DND-41 (cell line): Measurements from ENCODE around the gene KRTAP1-4.

ENCODE experiments used
- ATAC-seq: fragments of 200-7000 bp; cut with Tn5 transposase; 3 replicates; pipeline ENCODE4 v1.9.1; 2021; ENCODE audit warnings: low read depth; ENCODE audit not compliant: insufficient read depth
- DNase-seq: peaks from one replicate; pipeline ENCODE4 v3.0.0-alpha.2; 2020
- H2AFZ ChIP-seq: 2 replicates; pipeline ENCODE4 v1.6.0; 2012; ENCODE audit warnings: low read depth, low read length
- H3K27ac ChIP-seq: 2 replicates; pipeline ENCODE4 v1.5.1; 2012; ENCODE audit warnings: low read length, inconsistent platforms
- H3K27me3 ChIP-seq: fragments of 200-600 bp; sonication (generic); 2 replicates; pipeline ENCODE4 v1.6.0; 2012; ENCODE audit warnings: low read length, mild to moderate bottlenecking, inconsistent platforms; ENCODE audit not compliant: insufficient read depth, poor library complexity
- H3K36me3 ChIP-seq: 2 replicates; pipeline ENCODE4 v1.5.1; 2012; ENCODE audit warnings: low read length, inconsistent platforms; ENCODE audit not compliant: insufficient read depth
- H3K4me1 ChIP-seq: 2 replicates; pipeline ENCODE4 v1.5.1; 2012; ENCODE audit warnings: mild to moderate bottlenecking, low read length; ENCODE audit not compliant: insufficient read depth
- H3K4me2 ChIP-seq: 2 replicates; pipeline ENCODE4 v1.6.0; 2012; ENCODE audit warnings: mild to moderate bottlenecking, moderate library complexity, low read length, inconsistent platforms; ENCODE audit not compliant: insufficient read depth
- H3K4me3 ChIP-seq, 2 experiments: fragments of 200-600 bp in 1 of 2; shearing (Covaris generic) in 1 of 2; 2 replicates each; pipeline ENCODE4 v1.5.1; 2012 to 2016; ENCODE audit warnings: inconsistent platforms in 2 of 2, low read length in 2 of 2, mild to moderate bottlenecking in 2 of 2, low read depth in 1 of 2, moderate library complexity in 1 of 2
- H3K79me2 ChIP-seq: 2 replicates; pipeline ENCODE4 v1.6.0; 2012; ENCODE audit warnings: low read length, inconsistent platforms; ENCODE audit not compliant: insufficient read depth
- H3K9ac ChIP-seq: 2 replicates; pipeline ENCODE4 v1.6.0; 2012; ENCODE audit warnings: low read depth, mild to moderate bottlenecking, inconsistent platforms, low read length, moderate library complexity
- H3K9me3 ChIP-seq: 2 replicates; pipeline ENCODE4 v1.5.1; 2012; ENCODE audit warnings: low read length, moderate library complexity, mild to moderate bottlenecking, inconsistent platforms; ENCODE audit not compliant: insufficient read depth, severe bottlenecking
- H4K20me1 ChIP-seq: 2 replicates; pipeline ENCODE4 v1.6.0; 2012; ENCODE audit warnings: low read length; ENCODE audit not compliant: insufficient read depth
- CTCF ChIP-seq: IDR thresholded peaks from 2 replicates; pipeline ENCODE4 v1.5.1; 2012; ENCODE audit warnings: borderline replicate concordance, low read length, moderate library complexity, mild to moderate bottlenecking; ENCODE audit not compliant: poor library complexity, severe bottlenecking; ENCODE audit errors: extremely low read depth
- EZH2 ChIP-seq: IDR thresholded peaks from 3 replicates; pipeline ENCODE4 v1.6.1; 2012; ENCODE audit warnings: borderline replicate concordance, low read depth, mild to moderate bottlenecking, moderate library complexity, low read length, inconsistent platforms; ENCODE audit not compliant: severe bottlenecking

Gene KRTAP1-4

GRCh38 chr17:41019415-41019814 is 10.6 kb downstream of the KRTAP1-4 start:
- ATAC-seq (no peak), DNase-seq (no peak)
- TF ChIP-seq EZH2: no peak
- TF ChIP-seq CTCF: no peak
- H4K20me1 ChIP-seq: no peaks in the 10 kb centered on the region
- H3K27me3 ChIP-seq: peaks cover 10% of the 10 kb centered on the region
- no peaks in the 10 kb centered on the region for H3K79me2 ChIP-seq
- H3K4me3 ChIP-seq: no peak overlapping the region
- H3K9me3 ChIP-seq: no peaks in the 10 kb centered on the region
- H3K9ac ChIP-seq: no peak overlapping the region
- H3K27ac ChIP-seq: no peak overlapping the region
- no peaks in the 10 kb centered on the region for H3K4me1 ChIP-seq
- H3K36me3 ChIP-seq: no peaks in the 10 kb centered on the region
- H3K4me2 ChIP-seq: no peak overlapping the region
- no peak overlapping the region for H2AFZ ChIP-seq

GRCh38 chr17:41018541-41018940 is 11.5 kb downstream of the KRTAP1-4 start:
- Histone ChIP-seq H3K79me2 (no peaks in the 10 kb centered on the region), H3K9me3 (no peaks in the 10 kb centered on the region), H3K4me2 (no peak overlapping the region), H3K36me3 (no peaks in the 10 kb centered on the region), H4K20me1 (no peaks in the 10 kb centered on the region), H3K9ac (no peak overlapping the region), H2AFZ (no peak overlapping the region), H3K4me1 (no peaks in the 10 kb centered on the region), H3K27me3 (peaks cover 10% of the 10 kb centered on the region), H3K27ac (no peak overlapping the region), H3K4me3 (no peak overlapping the region)
- ATAC-seq (no peak), DNase-seq (no peak)
- no peak for TF ChIP-seq EZH2
- no peak for TF ChIP-seq CTCF

- Histone ChIP-seq H3K9me3 (no peaks in the 10 kb centered on the region), H3K27ac (no peak overlapping the region), H4K20me1 (no peaks in the 10 kb centered on the region), H3K36me3 (no peaks in the 10 kb centered on the region), H2AFZ (no peak overlapping the region), H3K4me1 (no peaks in the 10 kb centered on the region), H3K4me3 (no peak overlapping the region), H3K79me2 (no peaks in the 10 kb centered on the region), H3K27me3 (peaks cover 11% of the 10 kb centered on the region), H3K4me2 (no peak overlapping the region), H3K9ac (no peak overlapping the region)
- TF ChIP-seq EZH2 (no peak), CTCF (no peak)
- ATAC-seq (no peak), DNase-seq (no peak)
These were observed 13.3 kb downstream of the KRTAP1-4 start for GRCh38 chr17:41016578-41017215.

DNA sequence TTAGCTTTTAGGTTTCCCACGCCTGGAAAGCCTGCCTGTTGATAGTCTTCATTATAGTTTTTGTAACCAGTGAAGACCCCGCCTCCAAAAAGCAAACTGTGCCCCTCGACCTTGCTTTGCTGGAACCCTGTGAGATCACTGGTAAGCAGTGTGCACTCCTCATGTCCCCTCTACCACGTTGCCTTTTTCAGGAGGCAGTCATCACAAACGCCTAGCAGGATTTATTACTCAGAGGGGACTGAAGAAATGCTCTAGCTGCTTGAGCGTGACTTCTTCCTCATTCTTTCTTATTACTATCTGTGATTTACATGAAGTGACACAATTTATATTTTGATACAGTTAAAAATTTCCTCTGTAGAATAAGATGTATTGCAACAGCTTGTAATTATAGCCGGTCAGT is 14.5 kb downstream of the KRTAP1-4 start:
- Histone ChIP-seq H3K4me1 (no peaks in the 10 kb centered on the region), H3K27ac (no peak overlapping the region), H3K27me3 (peaks cover 16% of the 10 kb centered on the region), H3K9me3 (no peaks in the 10 kb centered on the region), H3K4me3 (no peak overlapping the region), H3K4me2 (no peak overlapping the region), H3K36me3 (no peaks in the 10 kb centered on the region), H2AFZ (no peak overlapping the region), H3K79me2 (no peaks in the 10 kb centered on the region), H4K20me1 (no peaks in the 10 kb centered on the region), H3K9ac (no peak overlapping the region)
- TF ChIP-seq EZH2: no peak
- no peak for TF ChIP-seq CTCF
- DNase-seq (no peak), ATAC-seq (no peak)
